ENCODE measurements around the gene ZDHHC14. TPM values are rescaled to one million over a fixed set of nuclear protein-coding genes. Genes with fewer than 3 reads are reported as not detected.

ZDHHC14 gene
- total RNA-seq, 4 donors from 2014 or later: 6.5 to 10.4 (median 8.0) TPM

DNA sequence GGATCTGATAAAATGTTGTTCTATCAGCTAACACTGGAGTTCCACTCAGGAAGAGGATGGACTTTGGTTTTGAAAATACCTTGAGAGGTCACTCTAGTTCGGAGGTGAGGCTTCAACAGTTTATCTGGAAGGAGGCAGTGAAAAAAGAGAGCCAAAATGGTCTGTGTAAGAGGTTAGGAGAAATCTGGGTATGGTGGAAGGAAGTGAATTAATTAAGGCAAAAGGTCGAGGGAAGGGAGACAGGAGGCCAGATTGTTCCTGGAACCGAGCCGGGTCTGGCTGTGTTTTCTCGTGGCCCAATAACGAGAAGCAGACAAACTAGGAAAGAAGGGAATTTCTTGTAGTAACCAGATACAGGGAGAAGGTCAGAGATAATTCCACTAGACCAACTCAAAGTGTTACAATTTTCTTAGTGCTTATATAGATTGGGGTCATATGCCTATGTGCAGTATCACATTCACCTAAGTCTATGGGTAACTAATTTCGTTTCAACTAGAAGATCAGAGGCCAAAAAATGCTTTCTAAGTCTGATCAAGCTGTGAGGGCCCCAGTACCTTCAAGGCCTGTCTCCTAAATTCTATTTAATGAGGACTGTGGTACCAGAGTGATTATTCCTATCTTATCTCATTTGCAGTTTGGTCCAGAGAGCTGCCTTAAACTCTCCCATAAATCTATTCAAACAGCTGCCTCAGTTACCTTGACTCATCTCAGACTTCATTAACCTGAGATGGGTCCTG lies 346.1 kb downstream of the ZDHHC14 start:
- TF ChIP-seq, protein P1, sequence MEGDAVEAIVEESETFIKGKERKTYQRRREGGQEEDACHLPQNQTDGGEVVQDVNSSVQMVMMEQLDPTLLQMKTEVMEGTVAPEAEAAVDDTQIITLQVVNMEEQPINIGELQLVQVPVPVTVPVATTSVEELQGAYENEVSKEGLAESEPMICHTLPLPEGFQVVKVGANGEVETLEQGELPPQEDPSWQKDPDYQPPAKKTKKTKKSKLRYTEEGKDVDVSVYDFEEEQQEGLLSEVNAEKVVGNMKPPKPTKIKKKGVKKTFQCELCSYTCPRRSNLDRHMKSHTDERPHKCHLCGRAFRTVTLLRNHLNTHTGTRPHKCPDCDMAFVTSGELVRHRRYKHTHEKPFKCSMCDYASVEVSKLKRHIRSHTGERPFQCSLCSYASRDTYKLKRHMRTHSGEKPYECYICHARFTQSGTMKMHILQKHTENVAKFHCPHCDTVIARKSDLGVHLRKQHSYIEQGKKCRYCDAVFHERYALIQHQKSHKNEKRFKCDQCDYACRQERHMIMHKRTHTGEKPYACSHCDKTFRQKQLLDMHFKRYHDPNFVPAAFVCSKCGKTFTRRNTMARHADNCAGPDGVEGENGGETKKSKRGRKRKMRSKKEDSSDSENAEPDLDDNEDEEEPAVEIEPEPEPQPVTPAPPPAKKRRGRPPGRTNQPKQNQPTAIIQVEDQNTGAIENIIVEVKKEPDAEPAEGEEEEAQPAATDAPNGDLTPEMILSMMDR (IDR thresholded peaks at IDR 0.05; ENCODE audit: low read depth): no peak

Small RNAs within 50 kb of the gene (small RNA-seq; reads per million reads assigned to genes)
- not detected for gene MIR3692

Other genes starting within 250 kb of the ZDHHC14 start
- gene TMEM242, start 57.7 kb upstream of the ZDHHC14 start, total RNA-seq: 1 to 10 TPM; 5.4 to 9.8 (median 6.0) TPM